Caco-2 (cell line): Measurements from ENCODE around the gene HOXA6. TPM values are rescaled to one million over a fixed set of nuclear protein-coding genes. Genes with fewer than 3 reads are reported as not detected.

ENCODE experiments used
- BruUV-seq: library from RNA; stranded (reverse); fragments of 400-500 nt; replicated peaks from 2 replicates; lab custom pipeline; 2021; lab: Mats Ljungman, UMichigan
- CTCF ChIA-PET: fragments of 300-600 bp; sonication (Branson Sonifier 250); formaldehyde crosslinking; loops from one replicate; lab custom pipeline; 2022; ENCODE audit warnings: antibody characterized with exemption; lab: Charles Lee
- POLR2A ChIA-PET: fragments of 300-600 bp; sonication (Branson Sonifier 250); formaldehyde crosslinking; loops from one replicate; lab custom pipeline; 2022; ENCODE audit warnings: antibody characterized with exemption; lab: Charles Lee
- DNase-seq, 2 experiments: peaks; one replicate each; pipeline versions ENCODE4 v3.0.0 to v3.0.0-alpha.2; 2020 to 2022
- H3K27me3 ChIP-seq: replicated peaks from 2 replicates; pipeline ENCODE4 v1.6.0; 2011; ENCODE audit warnings: low read length; ENCODE audit not compliant: control insufficient read depth, insufficient read depth
- H3K36me3 ChIP-seq: 2 replicates; pipeline ENCODE4 v1.5.1; 2011; ENCODE audit warnings: low read length; ENCODE audit not compliant: control insufficient read depth, insufficient read depth
- H3K4me1 ChIP-seq: fragments of 250-450 bp; sonication (Bioruptor Pico); 2 replicates; pipeline ENCODE4 v1.5.1; 2020; ENCODE audit warnings: mild to moderate bottlenecking
- H3K4me3 ChIP-seq: 2 replicates; pipeline ENCODE4 v1.5.1; 2011; ENCODE audit warnings: low read depth, mild to moderate bottlenecking, control low read depth, low read length
- H3K9me3 ChIP-seq: fragments of 250-450 bp; sonication (Bioruptor Pico); 2 replicates; pipeline ENCODE4 v1.5.1; 2020; ENCODE audit warnings: mild to moderate bottlenecking, moderate library complexity
- H3K27ac Mint-ChIP-seq: one replicate; pipeline ENCODE4 v1.8.0; 2022; ENCODE audit warnings: mixed read lengths; ENCODE audit not compliant: unreplicated experiment
- H3K27me3 Mint-ChIP-seq: one replicate; pipeline ENCODE4 v1.8.0; 2022; ENCODE audit warnings: mixed read lengths; ENCODE audit not compliant: insufficient read depth, unreplicated experiment
- H3K36me3 Mint-ChIP-seq: one replicate; pipeline ENCODE4 v1.8.0; 2022; ENCODE audit warnings: mild to moderate bottlenecking, mixed read lengths; ENCODE audit not compliant: insufficient read depth, unreplicated experiment
- H3K4me1 Mint-ChIP-seq: one replicate; pipeline ENCODE4 v1.8.0; 2022; ENCODE audit warnings: low read depth, mixed read lengths; ENCODE audit not compliant: unreplicated experiment
- H3K4me3 Mint-ChIP-seq: one replicate; pipeline ENCODE4 v1.8.0; 2022; ENCODE audit warnings: mild to moderate bottlenecking, moderate library complexity, mixed read lengths; ENCODE audit not compliant: unreplicated experiment
- H3K9me3 Mint-ChIP-seq: one replicate; pipeline ENCODE4 v1.8.0; 2022; ENCODE audit warnings: mixed read lengths; ENCODE audit not compliant: unreplicated experiment
- intact Hi-C: fragments of 100-400 bp; cut with micrococcal nuclease; formaldehyde crosslinking; loops from one replicate; pipeline ENCODE4 v1.10.0; 2022; ENCODE audit not compliant: unreplicated experiment
- total RNA-seq: library from RNA; stranded (reverse); gene quantifications from 2 replicates; pipeline ENCODE4 v1.2.3, GENCODE V29; 2022
- TF ChIP-seq, protein P1 (sequence below), 2 experiments: fragments of 200-600 bp in 1 of 2; IDR thresholded peaks; 1 replicate in 1 of 2; 2 replicates in 1 of 2; pipeline versions ENCODE4 v1.5.1 to v1.8.0; 2011 to 2022; ENCODE audit warnings: antibody characterized with exemption in 1 of 2, control low read depth in 1 of 2, inconsistent platforms in 1 of 2, low read depth in 1 of 2, low read length in 1 of 2, mild to moderate bottlenecking in 1 of 2, moderate library complexity in 1 of 2; ENCODE audit not compliant: insufficient read depth in 1 of 2, severe bottlenecking in 1 of 2, unreplicated experiment in 1 of 2

The HOXA6 gene
- total RNA-seq, 1 experiment from 2014 or later, result 5.6 TPM

DNA sequence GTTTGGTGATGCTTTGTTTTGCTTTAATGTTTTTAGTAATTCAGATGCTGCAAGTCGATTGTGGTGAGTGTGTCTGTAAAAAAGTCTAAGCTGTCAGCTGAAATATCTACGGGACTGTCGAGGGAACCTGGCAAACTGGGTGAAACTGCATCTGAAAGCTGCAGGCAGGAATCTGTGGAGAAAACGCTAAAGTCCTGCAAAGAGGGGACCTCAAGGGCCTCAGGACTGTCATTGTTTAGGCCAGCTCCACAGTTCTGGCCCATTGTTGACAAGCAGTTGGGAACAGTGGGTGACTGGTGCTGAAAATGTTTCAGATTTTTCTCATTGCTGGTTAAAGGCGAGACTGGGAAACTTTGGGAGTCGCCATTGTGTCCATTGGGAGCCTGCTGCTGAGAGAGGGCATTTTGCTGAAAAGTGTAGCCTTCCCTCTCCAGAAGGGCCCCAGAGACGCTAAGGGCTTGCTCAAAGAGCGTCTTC, 46.8 kb downstream of the HOXA6 start:
- Mint-ChIP-seq H3K27ac (no peak overlapping the region), H3K4me1 (peaks cover 15% of the 10 kb centered on the region), H3K4me3 (no peak overlapping the region), H3K27me3 (no peaks in the 10 kb centered on the region), H3K9me3 (no peaks in the 10 kb centered on the region), H3K36me3 (peaks cover 26% of the 10 kb centered on the region)
- no TSS peak for BruUV-seq
- no peaks in the 10 kb centered on the region for H3K27me3 ChIP-seq
- DNase-seq, result no peak
- H3K36me3 ChIP-seq, result no peaks in the 10 kb centered on the region
- TF ChIP-seq, protein P1, sequence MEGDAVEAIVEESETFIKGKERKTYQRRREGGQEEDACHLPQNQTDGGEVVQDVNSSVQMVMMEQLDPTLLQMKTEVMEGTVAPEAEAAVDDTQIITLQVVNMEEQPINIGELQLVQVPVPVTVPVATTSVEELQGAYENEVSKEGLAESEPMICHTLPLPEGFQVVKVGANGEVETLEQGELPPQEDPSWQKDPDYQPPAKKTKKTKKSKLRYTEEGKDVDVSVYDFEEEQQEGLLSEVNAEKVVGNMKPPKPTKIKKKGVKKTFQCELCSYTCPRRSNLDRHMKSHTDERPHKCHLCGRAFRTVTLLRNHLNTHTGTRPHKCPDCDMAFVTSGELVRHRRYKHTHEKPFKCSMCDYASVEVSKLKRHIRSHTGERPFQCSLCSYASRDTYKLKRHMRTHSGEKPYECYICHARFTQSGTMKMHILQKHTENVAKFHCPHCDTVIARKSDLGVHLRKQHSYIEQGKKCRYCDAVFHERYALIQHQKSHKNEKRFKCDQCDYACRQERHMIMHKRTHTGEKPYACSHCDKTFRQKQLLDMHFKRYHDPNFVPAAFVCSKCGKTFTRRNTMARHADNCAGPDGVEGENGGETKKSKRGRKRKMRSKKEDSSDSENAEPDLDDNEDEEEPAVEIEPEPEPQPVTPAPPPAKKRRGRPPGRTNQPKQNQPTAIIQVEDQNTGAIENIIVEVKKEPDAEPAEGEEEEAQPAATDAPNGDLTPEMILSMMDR (IDR thresholded peaks at IDR 0.05; ENCODE audit: insufficient read depth in 1 of 2, low read depth in 1 of 2, low read length in 1 of 2, severe bottlenecking in 1 of 2, unreplicated experiment in 1 of 2), result no peak
- ChIA-PET POLR2A (no interaction called here), CTCF (interaction anchor here (0.5 kb wide), 1 partner anchor 706 kb away, joined by 4 read pairs; no protein-coding TSS in a partner anchor)
- intact Hi-C loops, result no loop called here
- H3K4me1 ChIP-seq, result peaks cover 10% of the 10 kb centered on the region
- no peak overlapping the region for H3K4me3 ChIP-seq
- no peaks in the 10 kb centered on the region for H3K9me3 ChIP-seq

DNA sequence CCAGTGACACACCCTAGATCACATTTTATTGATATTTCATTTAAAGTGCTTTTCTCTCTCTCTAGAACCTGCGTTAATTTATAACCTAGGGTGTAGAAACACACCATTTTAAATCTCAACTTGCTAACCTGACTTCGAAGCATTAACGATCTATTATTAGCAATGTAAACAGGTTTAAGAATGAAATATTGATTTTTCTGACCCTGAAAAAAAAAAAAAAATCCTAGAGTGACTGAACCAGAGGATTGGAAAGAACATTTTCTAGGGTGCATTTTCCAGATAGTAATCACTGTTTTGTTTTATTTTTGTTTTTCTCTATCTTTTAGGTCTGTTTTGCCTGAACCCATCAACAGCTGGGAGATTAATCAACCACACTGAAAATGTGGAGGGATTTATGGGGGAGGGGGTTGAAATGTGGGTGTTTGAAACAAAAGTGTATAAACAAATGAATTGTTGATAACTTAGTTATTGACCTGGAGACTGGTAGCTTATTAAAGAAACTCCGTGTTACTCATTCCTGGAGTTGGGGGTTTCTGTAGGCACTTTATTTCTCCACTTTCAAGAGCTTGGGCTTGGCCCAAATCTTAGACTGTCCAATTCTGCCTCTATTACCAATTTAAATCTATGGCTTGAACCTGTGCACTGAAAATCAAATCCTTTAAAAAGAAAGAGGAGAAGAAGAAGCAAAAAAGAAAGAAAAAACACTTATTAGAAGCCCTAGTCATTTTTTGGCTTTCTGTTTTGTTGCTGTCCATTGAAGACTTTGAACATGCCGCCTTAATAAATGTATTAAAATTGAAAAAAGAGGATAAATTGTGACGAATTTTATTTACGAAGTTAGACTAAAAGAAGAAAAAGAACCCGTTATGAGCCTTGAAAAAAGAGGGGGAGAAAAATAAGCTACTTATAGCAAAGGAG, 47.9 kb downstream of the HOXA6 start:
- ChIA-PET POLR2A (no interaction called here), CTCF (interaction anchor here (0.5 kb wide), 1 partner anchor 705 kb away, joined by 4 read pairs; no protein-coding TSS in a partner anchor)
- Mint-ChIP-seq H3K27ac (no peak overlapping the region), H3K4me1 (peaks cover 22% of the 10 kb centered on the region), H3K36me3 (peaks cover 33% of the 10 kb centered on the region), H3K27me3 (no peaks in the 10 kb centered on the region), H3K9me3 (no peaks in the 10 kb centered on the region), H3K4me3 (no peak overlapping the region)
- Histone ChIP-seq H3K4me3 (no peak overlapping the region), H3K27me3 (no peaks in the 10 kb centered on the region), H3K4me1 (peaks cover 10% of the 10 kb centered on the region), H3K9me3 (no peaks in the 10 kb centered on the region), H3K36me3 (no peaks in the 10 kb centered on the region)
- intact Hi-C loops, result no loop called here
- BruUV-seq, result no TSS peak
- TF ChIP-seq, protein P1 (IDR thresholded peaks at IDR 0.05; ENCODE audit: insufficient read depth in 1 of 2, low read depth in 1 of 2, low read length in 1 of 2, severe bottlenecking in 1 of 2, unreplicated experiment in 1 of 2), result no peak
- DNase-seq, result no peak

DNA sequence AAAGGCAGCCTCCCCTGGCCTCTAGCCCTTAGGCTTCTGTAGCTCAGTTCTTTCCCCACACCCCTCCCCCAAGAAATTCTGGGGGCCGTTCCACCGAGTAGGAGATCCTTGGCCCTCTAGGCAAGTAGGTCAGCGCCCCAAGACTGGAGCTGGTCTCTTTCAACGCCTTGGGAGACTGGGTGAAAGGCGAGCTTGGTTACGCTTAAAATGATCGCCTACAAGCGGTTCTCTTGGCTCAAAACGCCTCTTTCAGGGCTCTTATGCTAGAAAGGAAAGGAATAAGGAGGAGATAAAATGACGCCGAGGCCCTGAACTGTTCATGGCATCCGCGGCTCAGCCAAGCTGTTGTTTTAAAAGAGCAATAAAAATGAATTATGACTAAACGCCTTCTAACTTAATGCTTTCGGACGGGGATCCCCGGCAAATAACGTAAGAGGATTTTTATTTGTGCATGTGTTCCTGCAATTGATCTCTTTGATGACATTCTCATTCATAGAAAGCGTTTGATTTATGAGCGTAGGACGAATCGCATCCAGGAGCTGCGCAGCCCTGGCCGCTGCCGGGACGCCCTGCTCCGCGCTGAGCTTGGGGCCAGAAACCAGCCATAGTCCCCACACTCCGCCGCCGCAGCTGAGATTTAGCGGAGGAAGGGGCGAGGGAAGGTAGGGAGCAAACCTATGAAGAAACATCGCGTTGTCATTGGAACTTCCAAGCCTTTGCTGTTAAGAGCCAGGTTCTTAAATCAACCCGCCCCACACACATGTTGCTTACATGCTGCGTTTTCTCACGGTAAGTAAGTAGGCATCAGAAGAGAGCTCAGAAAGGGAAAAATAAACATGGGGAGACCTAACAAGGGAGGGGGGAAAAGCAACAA, 48.8 kb downstream of the HOXA6 start:
- Mint-ChIP-seq H3K4me1 (peaks cover 30% of the 10 kb centered on the region), H3K27ac (no peak overlapping the region), H3K27me3 (no peaks in the 10 kb centered on the region), H3K4me3 (peak overlapping the region; percentile 87), H3K36me3 (peaks cover 33% of the 10 kb centered on the region), H3K9me3 (no peaks in the 10 kb centered on the region)
- POLR2A ChIA-PET, result no interaction called here
- Histone ChIP-seq H3K36me3 (no peaks in the 10 kb centered on the region), H3K4me1 (peaks cover 10% of the 10 kb centered on the region), H3K9me3 (no peaks in the 10 kb centered on the region), H3K4me3 (no peak overlapping the region), H3K27me3 (no peaks in the 10 kb centered on the region)
- intact Hi-C loops, result no loop called here
- DNase-seq, result no peak
- BruUV-seq, result TSS peak; percentile 5
- TF ChIP-seq, protein P1 (IDR thresholded peaks at IDR 0.05; ENCODE audit: insufficient read depth in 1 of 2, low read depth in 1 of 2, low read length in 1 of 2, severe bottlenecking in 1 of 2, unreplicated experiment in 1 of 2), result no peak
- CTCF ChIA-PET, result interaction anchor here (0.7 kb wide), 1 partner anchor 248 kb away, joined by 3 read pairs; no protein-coding TSS in a partner anchor
